ENCODE data around the gene COL28A1.

COL28A1 gene

DNA sequence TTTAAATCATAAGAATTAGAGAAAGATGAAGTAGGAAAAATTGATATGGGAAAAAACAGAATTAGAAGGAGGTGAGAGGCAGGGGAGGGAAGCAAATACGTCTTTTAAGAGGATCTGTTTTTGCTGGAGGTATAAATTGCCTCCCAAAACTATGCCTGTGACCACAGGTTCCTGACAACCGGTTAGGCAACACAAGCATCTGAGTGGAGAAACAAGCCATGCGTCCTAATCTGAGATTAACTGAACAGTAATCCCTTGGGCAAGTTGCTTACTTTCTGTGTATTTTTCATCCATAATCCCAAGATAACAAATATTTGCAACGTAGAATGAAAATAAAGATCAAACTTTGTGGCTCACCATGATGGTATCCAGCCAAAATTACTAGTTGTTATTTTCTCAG is 204.2 kb downstream of the COL28A1 start:
- Histone ChIP-seq H3K27me3 (ENCODE audit: insufficient read depth, low read length, poor library complexity, severe bottlenecking) (no peaks in the 10 kb centered on the region), H3F3A (ENCODE audit: low read depth) (no peaks in the 10 kb centered on the region), H3K9me3 (ENCODE audit: insufficient read depth, low read depth, low read length) (no peaks in the 10 kb centered on the region), H3K4me1 (ENCODE audit: insufficient read depth, low read length, poor library complexity, severe bottlenecking) (peaks cover 15% of the 10 kb centered on the region), H3K9me2 (replicated peaks; ENCODE audit: low read depth, low read length) (no peaks in the 10 kb centered on the region), H3K79me2 (ENCODE audit: insufficient read depth, low read length) (no peaks in the 10 kb centered on the region), H3K9ac (ENCODE audit: low read depth, low read length, poor library complexity, severe bottlenecking) (no peak overlapping the region), H4K20me1 (ENCODE audit: insufficient read depth, low read length, poor library complexity, severe bottlenecking) (no peaks in the 10 kb centered on the region), H3K4me3 (ENCODE audit: low read length, poor library complexity, severe bottlenecking) (no peak overlapping the region), H3K4me2 (ENCODE audit: low read depth, low read length, poor library complexity, severe bottlenecking) (no peak overlapping the region), H3K36me3 (ENCODE audit: insufficient read depth, low read length) (no peaks in the 10 kb centered on the region), H2AFZ (ENCODE audit: low read length) (no peak overlapping the region)
- no peak for TF ChIP-seq EZH2phosphoT487 (IDR thresholded peaks at IDR 0.05; ENCODE audit: borderline replicate concordance)
- no peak for TF ChIP-seq CTCF (conservative IDR thresholded peaks at IDR 0.05; ENCODE audit: low read length)

DNA sequence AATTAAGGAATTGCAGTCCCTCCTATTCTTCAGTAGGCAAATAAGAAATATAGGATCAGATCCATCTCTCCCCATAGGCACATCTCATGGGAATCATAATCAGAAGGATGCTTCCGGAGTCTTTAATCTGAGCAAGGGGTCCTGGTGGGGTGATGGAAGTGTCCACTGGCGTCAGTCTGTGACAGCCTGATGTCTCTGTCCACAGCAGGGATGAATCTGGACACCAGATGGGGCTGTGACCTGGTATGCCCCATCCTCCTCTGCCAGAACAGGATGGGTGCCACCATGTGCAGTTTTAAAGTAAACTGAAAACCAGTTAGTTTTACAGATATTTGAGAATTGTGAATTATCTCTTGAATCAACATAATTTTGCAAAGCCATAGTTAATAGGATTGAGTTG is 204.7 kb downstream of the COL28A1 start:
- H3K36me3 ChIP-seq (ENCODE audit: insufficient read depth, low read length): no peaks in the 10 kb centered on the region
- H3K4me1 ChIP-seq (ENCODE audit: insufficient read depth, low read length, poor library complexity, severe bottlenecking): peaks cover 15% of the 10 kb centered on the region
- H3F3A ChIP-seq (ENCODE audit: low read depth): no peaks in the 10 kb centered on the region
- H3K79me2 ChIP-seq (ENCODE audit: insufficient read depth, low read length): no peaks in the 10 kb centered on the region
- no peak overlapping the region for H3K4me3 ChIP-seq (ENCODE audit: low read length, poor library complexity, severe bottlenecking)
- H3K9me3 ChIP-seq (ENCODE audit: insufficient read depth, low read depth, low read length): no peaks in the 10 kb centered on the region
- H4K20me1 ChIP-seq (ENCODE audit: insufficient read depth, low read length, poor library complexity, severe bottlenecking): no peaks in the 10 kb centered on the region
- TF ChIP-seq EZH2phosphoT487 (IDR thresholded peaks at IDR 0.05; ENCODE audit: borderline replicate concordance) (no peak), CTCF (conservative IDR thresholded peaks at IDR 0.05; ENCODE audit: low read length) (peak; percentile 54)
- H2AFZ ChIP-seq (ENCODE audit: low read length): no peak overlapping the region
- H3K4me2 ChIP-seq (ENCODE audit: low read depth, low read length, poor library complexity, severe bottlenecking): no peak overlapping the region
- H3K9me2 ChIP-seq (replicated peaks; ENCODE audit: low read depth, low read length): no peaks in the 10 kb centered on the region
- H3K27me3 ChIP-seq (ENCODE audit: insufficient read depth, low read length, poor library complexity, severe bottlenecking): no peaks in the 10 kb centered on the region
- H3K9ac ChIP-seq (ENCODE audit: low read depth, low read length, poor library complexity, severe bottlenecking): no peak overlapping the region

DNA sequence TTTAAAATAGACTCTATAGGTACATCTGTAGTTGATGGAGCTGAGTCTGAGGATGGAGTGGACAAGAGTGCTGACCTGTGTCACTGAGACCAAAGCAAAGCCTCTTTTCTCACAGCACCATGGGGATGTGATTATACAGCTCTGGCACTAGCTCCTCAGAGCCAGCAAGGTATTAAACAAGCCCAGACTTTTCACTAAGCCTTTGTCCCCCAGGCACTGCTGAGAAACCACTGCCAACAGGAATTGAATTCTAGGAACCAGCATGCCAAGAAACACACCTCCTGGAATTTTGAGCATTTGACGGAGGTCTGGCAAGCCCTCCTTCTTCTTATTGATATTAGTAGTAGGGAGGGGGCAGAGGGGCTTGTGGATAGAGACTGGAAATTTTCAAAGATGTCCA is 206.3 kb downstream of the COL28A1 start:
- H3K4me3 ChIP-seq (ENCODE audit: low read length, poor library complexity, severe bottlenecking): no peak overlapping the region
- H3K9me2 ChIP-seq (replicated peaks; ENCODE audit: low read depth, low read length): no peaks in the 10 kb centered on the region
- no peak overlapping the region for H3K4me2 ChIP-seq (ENCODE audit: low read depth, low read length, poor library complexity, severe bottlenecking)
- no peaks in the 10 kb centered on the region for H3K9me3 ChIP-seq (ENCODE audit: insufficient read depth, low read depth, low read length)
- H3F3A ChIP-seq (ENCODE audit: low read depth): no peaks in the 10 kb centered on the region
- no peak overlapping the region for H3K9ac ChIP-seq (ENCODE audit: low read depth, low read length, poor library complexity, severe bottlenecking)
- no peak; the same call in 1 of the 2 replicates for TF ChIP-seq EZH2phosphoT487 (IDR thresholded peaks at IDR 0.05; ENCODE audit: borderline replicate concordance)
- no peak for TF ChIP-seq CTCF (conservative IDR thresholded peaks at IDR 0.05; ENCODE audit: low read length)
- no peaks in the 10 kb centered on the region for H3K79me2 ChIP-seq (ENCODE audit: insufficient read depth, low read length)
- peaks cover 12% of the 10 kb centered on the region for H3K4me1 ChIP-seq (ENCODE audit: insufficient read depth, low read length, poor library complexity, severe bottlenecking)
- no peaks in the 10 kb centered on the region for H3K27me3 ChIP-seq (ENCODE audit: insufficient read depth, low read length, poor library complexity, severe bottlenecking)
- H2AFZ ChIP-seq (ENCODE audit: low read length): no peak overlapping the region
- H3K36me3 ChIP-seq (ENCODE audit: insufficient read depth, low read length): no peaks in the 10 kb centered on the region
- H4K20me1 ChIP-seq (ENCODE audit: insufficient read depth, low read length, poor library complexity, severe bottlenecking): no peaks in the 10 kb centered on the region
